ENCODE measurements around the gene CIB4.

Gene CIB4

DNA sequence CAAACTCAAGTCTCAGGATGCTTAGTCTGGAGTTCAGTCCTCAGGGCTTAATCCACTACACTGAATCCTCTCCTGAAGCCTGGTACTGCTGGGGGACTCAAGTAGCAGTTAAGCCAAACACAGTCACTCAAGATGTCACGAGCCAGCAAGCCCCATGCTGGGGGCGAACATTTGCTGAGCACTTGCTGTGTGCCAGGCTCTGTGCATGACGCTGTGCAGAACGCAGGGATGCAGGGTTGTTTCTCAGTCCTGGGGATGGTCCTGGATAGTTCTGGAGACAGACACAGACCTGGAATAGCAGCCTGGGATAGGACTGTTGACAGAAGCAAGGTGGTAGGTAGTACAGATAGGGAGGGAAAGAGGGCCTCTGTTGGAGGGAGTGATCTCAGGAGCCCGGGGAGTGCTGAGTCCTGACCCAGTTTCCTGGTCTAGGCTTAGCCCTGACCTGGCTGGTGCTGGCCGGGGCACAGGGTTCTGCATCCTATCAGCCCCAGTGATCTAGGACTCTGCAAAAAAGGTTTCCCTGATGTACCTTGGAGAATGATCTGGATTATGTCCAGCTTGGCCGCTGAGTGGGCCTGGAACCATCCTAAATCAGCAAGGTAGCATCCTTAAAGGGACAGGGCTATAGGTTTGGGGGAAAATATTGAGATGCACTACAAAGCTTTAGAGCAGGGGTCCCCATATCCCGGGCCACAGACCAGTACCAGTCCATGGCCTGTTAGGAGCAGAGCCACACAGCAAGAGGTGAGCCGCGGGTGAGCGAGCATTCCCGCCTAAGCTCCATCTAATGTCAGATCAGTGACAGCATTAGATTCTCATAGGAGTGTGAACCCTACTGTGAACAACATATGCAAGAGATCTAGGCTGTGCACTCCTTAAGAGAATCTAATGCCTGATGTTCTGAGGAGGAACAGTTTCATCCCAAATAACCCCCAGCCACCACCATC, 108.6 kb downstream of the CIB4 start:
- TF ChIP-seq, protein P1, sequence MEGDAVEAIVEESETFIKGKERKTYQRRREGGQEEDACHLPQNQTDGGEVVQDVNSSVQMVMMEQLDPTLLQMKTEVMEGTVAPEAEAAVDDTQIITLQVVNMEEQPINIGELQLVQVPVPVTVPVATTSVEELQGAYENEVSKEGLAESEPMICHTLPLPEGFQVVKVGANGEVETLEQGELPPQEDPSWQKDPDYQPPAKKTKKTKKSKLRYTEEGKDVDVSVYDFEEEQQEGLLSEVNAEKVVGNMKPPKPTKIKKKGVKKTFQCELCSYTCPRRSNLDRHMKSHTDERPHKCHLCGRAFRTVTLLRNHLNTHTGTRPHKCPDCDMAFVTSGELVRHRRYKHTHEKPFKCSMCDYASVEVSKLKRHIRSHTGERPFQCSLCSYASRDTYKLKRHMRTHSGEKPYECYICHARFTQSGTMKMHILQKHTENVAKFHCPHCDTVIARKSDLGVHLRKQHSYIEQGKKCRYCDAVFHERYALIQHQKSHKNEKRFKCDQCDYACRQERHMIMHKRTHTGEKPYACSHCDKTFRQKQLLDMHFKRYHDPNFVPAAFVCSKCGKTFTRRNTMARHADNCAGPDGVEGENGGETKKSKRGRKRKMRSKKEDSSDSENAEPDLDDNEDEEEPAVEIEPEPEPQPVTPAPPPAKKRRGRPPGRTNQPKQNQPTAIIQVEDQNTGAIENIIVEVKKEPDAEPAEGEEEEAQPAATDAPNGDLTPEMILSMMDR (IDR thresholded peaks at IDR 0.05; ENCODE audit: borderline replicate concordance, extremely low read depth, low read length, poor library complexity, severe bottlenecking) = no peak
- TF ChIP-seq EZH2 (IDR thresholded peaks at IDR 0.05; ENCODE audit: borderline replicate concordance, low read depth, low read length, severe bottlenecking) = no peak
- Histone ChIP-seq H3K9ac (ENCODE audit: low read depth, low read length) (no peak overlapping the region), H3K9me3 (ENCODE audit: insufficient read depth, low read length, severe bottlenecking) (no peaks in the 10 kb centered on the region), H3K27me3 (ENCODE audit: insufficient read depth, low read length, poor library complexity) (peaks cover 3% of the 10 kb centered on the region), H3K4me2 (ENCODE audit: insufficient read depth, low read length) (no peak overlapping the region), H3K4me1 (ENCODE audit: insufficient read depth, low read length) (no peaks in the 10 kb centered on the region), H3K36me3 (ENCODE audit: insufficient read depth, low read length) (no peaks in the 10 kb centered on the region), H3K27ac (ENCODE audit: low read length) (no peak overlapping the region), H2AFZ (ENCODE audit: low read depth, low read length) (no peak overlapping the region), H3K4me3 (ENCODE audit: low read depth in 1 of 2, low read length in 2 of 2) (no peak overlapping the region), H4K20me1 (ENCODE audit: insufficient read depth, low read length) (no peaks in the 10 kb centered on the region; the same call in 1 of the 2 replicates), H3K79me2 (ENCODE audit: insufficient read depth, low read length) (no peaks in the 10 kb centered on the region)
- DNase-seq (no peak), ATAC-seq (ENCODE audit: insufficient read depth, low read depth) (no peak)

Measured in DND-41 (cell line).